Activated T-cell treated with anti-CD3 and anti-CD28 coated beads, Interleukin-2, amount 50 U/mL, for 4 hours (primary cell): ENCODE data around the gene SMAD4. TPM values are rescaled to one million over a fixed set of nuclear protein-coding genes. Genes with fewer than 3 reads are reported as not detected.
A peak's percentile ranks its signal among the peaks of the same experiment; 100 is the strongest.
"Not testable (repeated sequence)": the region's sequence is repeated elsewhere in the genome, so short reads cannot be mapped to it uniquely, and the experiment has no call there.

Experiments used
- ATAC-seq, 2 donors: fragments of 200-7000 bp; cut with Tn5 transposase; one replicate each; pipeline ENCODE4 v1.10.0; 2021
- DNase-seq: peaks from one replicate; pipeline ENCODE4 v3.0.0-alpha.2; 2020
- H3K27me3 Mint-ChIP-seq: one replicate; pipeline ENCODE4 v1.8.0; 2021; ENCODE audit warnings: low read depth, mixed read lengths
- H3K36me3 Mint-ChIP-seq: one replicate; pipeline ENCODE4 v1.8.0; 2022; ENCODE audit warnings: mixed read lengths; ENCODE audit not compliant: insufficient read depth
- H3K4me1 Mint-ChIP-seq: one replicate; pipeline ENCODE4 v1.8.0; 2021; ENCODE audit warnings: low read depth, mixed read lengths
- H3K4me3 Mint-ChIP-seq: one replicate; pipeline ENCODE4 v1.8.0; 2021; ENCODE audit warnings: mild to moderate bottlenecking, moderate library complexity, mixed read lengths
- H3K9me3 Mint-ChIP-seq: one replicate; pipeline ENCODE4 v1.8.0; 2021; ENCODE audit warnings: mixed read lengths
- total RNA-seq, 3 donors: library from RNA; stranded (reverse); gene quantifications; one replicate each; pipeline ENCODE4 v1.2.1, GENCODE V29; 2021

The SMAD4 gene
- total RNA-seq, 3 donors from 2014 or later, result 58.6 to 60.7 (median 59.6) TPM

- Mint-ChIP-seq H3K27me3 (peaks cover 2% of the 10 kb centered on the region), H3K4me3 (no peak overlapping the region), H3K4me1 (no peaks in the 10 kb centered on the region), H3K9me3 (no peaks in the 10 kb centered on the region), H3K36me3 (peaks cover 4% of the 10 kb centered on the region)
- ATAC-seq (no peak), DNase-seq (no peak)
These were observed 68.1 kb downstream of the SMAD4 start for GRCh38 chr18:51098082-51098481.

GRCh38 chr18:51098513-51098912 is 68.5 kb downstream of the SMAD4 start:
- no peaks in the 10 kb centered on the region for H3K9me3 Mint-ChIP-seq

GRCh38 chr18:51100385-51101120 is 70.5 kb downstream of the SMAD4 start:
- no peak for ATAC-seq
- no peak overlapping the region for H3K4me3 Mint-ChIP-seq
- peaks cover 2% of the 10 kb centered on the region for H3K27me3 Mint-ChIP-seq
- no peak for DNase-seq
- peaks cover 4% of the 10 kb centered on the region for H3K36me3 Mint-ChIP-seq
- H3K4me1 Mint-ChIP-seq, result no peaks in the 10 kb centered on the region
- H3K9me3 Mint-ChIP-seq, result no peaks in the 10 kb centered on the region

More at GRCh38 chr18:51098513-51098912, 68.5 kb downstream of the SMAD4 start:
- ATAC-seq, result no peak
- no peak for DNase-seq
- Mint-ChIP-seq H3K27me3 (peaks cover 2% of the 10 kb centered on the region), H3K36me3 (peaks cover 4% of the 10 kb centered on the region), H3K4me3 (no peak overlapping the region), H3K4me1 (no peaks in the 10 kb centered on the region)

GRCh38 chr18:51107082-51107481 is 77.1 kb downstream of the SMAD4 start:
- Mint-ChIP-seq H3K9me3 (no peaks in the 10 kb centered on the region), H3K4me1 (peaks cover 13% of the 10 kb centered on the region), H3K27me3 (no peaks in the 10 kb centered on the region), H3K36me3 (no peaks in the 10 kb centered on the region), H3K4me3 (no peak overlapping the region)
- ATAC-seq (no peak), DNase-seq (no peak)

- ATAC-seq, result peak; percentile 29 to 47
- Mint-ChIP-seq H3K4me3 (no peak overlapping the region), H3K4me1 (peaks cover 13% of the 10 kb centered on the region)
These were observed 77.7 kb downstream of the SMAD4 start for GRCh38 chr18:51107598-51108305.

GRCh38 chr18:51108330-51108729 is 78.3 kb downstream of the SMAD4 start:
- Mint-ChIP-seq H3K9me3 (no peaks in the 10 kb centered on the region), H3K4me1 (peaks cover 13% of the 10 kb centered on the region), H3K36me3 (no peaks in the 10 kb centered on the region), H3K4me3 (no peak overlapping the region), H3K27me3 (no peaks in the 10 kb centered on the region)
- ATAC-seq (no peak), DNase-seq (no peak)

More at GRCh38 chr18:51107598-51108305, 77.7 kb downstream of the SMAD4 start:
- no peak for DNase-seq
- no peaks in the 10 kb centered on the region for H3K27me3 Mint-ChIP-seq
- H3K36me3 Mint-ChIP-seq, result no peaks in the 10 kb centered on the region
- H3K9me3 Mint-ChIP-seq, result no peaks in the 10 kb centered on the region

GRCh38 chr18:51110073-51110797 is 80.2 kb downstream of the SMAD4 start:
- Mint-ChIP-seq H3K4me3 (no peak overlapping the region), H3K36me3 (no peaks in the 10 kb centered on the region), H3K27me3 (no peaks in the 10 kb centered on the region), H3K4me1 (peaks cover 13% of the 10 kb centered on the region), H3K9me3 (no peaks in the 10 kb centered on the region)
- peak; percentile 89 to 90 for ATAC-seq
- DNase-seq, result peak; percentile 71

GRCh38 chr18:51111633-51112355 is 81.8 kb downstream of the SMAD4 start:
- ATAC-seq, H3K36me3 Mint-ChIP-seq, DNase-seq, H3K4me3 Mint-ChIP-seq, H3K27me3 Mint-ChIP-seq, H3K9me3 Mint-ChIP-seq: not testable (repeated sequence)
- peaks cover 13% of the 10 kb centered on the region for H3K4me1 Mint-ChIP-seq

GRCh38 chr18:51116996-51117395 is 87.0 kb downstream of the SMAD4 start:
- H3K9me3 Mint-ChIP-seq, H3K36me3 Mint-ChIP-seq, H3K4me3 Mint-ChIP-seq, ATAC-seq, DNase-seq, H3K27me3 Mint-ChIP-seq, H3K4me1 Mint-ChIP-seq: not testable (repeated sequence)

GRCh38 chr18:51119561-51119960 is 89.5 kb downstream of the SMAD4 start:
- H3K4me1 Mint-ChIP-seq, H3K27me3 Mint-ChIP-seq, ATAC-seq, H3K9me3 Mint-ChIP-seq, H3K4me3 Mint-ChIP-seq, H3K36me3 Mint-ChIP-seq, DNase-seq: not testable (repeated sequence)

- H3K27me3 Mint-ChIP-seq, ATAC-seq, H3K9me3 Mint-ChIP-seq, H3K36me3 Mint-ChIP-seq, H3K4me3 Mint-ChIP-seq, H3K4me1 Mint-ChIP-seq, DNase-seq: not testable (repeated sequence)
These were observed 90.0 kb downstream of the SMAD4 start for GRCh38 chr18:51119976-51120375.

- Mint-ChIP-seq H3K27me3 (peaks cover 2% of the 10 kb centered on the region), H3K4me3 (no peak overlapping the region), H3K9me3 (no peaks in the 10 kb centered on the region), H3K4me1 (no peaks in the 10 kb centered on the region), H3K36me3 (no peaks in the 10 kb centered on the region)
- no peak for DNase-seq
- ATAC-seq, result no peak
These were observed 91.0 kb downstream of the SMAD4 start for GRCh38 chr18:51120809-51121596.

- Mint-ChIP-seq H3K27me3 (peaks cover 2% of the 10 kb centered on the region), H3K4me1 (no peaks in the 10 kb centered on the region), H3K4me3 (no peak overlapping the region), H3K9me3 (no peaks in the 10 kb centered on the region), H3K36me3 (no peaks in the 10 kb centered on the region)
- ATAC-seq, result no peak
- DNase-seq, result no peak
These were observed 91.5 kb downstream of the SMAD4 start for GRCh38 chr18:51121597-51121857.
